CD4-positive, alpha-beta memory T cell (primary cell): Measurements from ENCODE around the gene PHKA1. TPM values are rescaled to one million over a fixed set of nuclear protein-coding genes. Genes with fewer than 3 reads are reported as not detected.
"Not testable (repeated sequence)": the region's sequence is repeated elsewhere in the genome, so short reads cannot be mapped to it uniquely, and the experiment has no call there.

ENCODE experiments used
- CTCF ChIA-PET: fragments of 350-600 bp; sonication (Branson Sonifier 250); formaldehyde crosslinking; loops from one replicate; lab custom pipeline; 2021; ENCODE audit warnings: inconsistent platforms; ENCODE audit not compliant: partially characterized antibody; lab: Charles Lee
- POLR2A ChIA-PET: fragments of 350-600 bp; sonication (Branson Sonifier 250); formaldehyde crosslinking; loops from one replicate; lab custom pipeline; 2021; ENCODE audit not compliant: partially characterized antibody; lab: Charles Lee
- DNase-seq, 5 donors: peaks; one replicate each; pipeline versions ENCODE4 v3.0.0 to v3.0.0-alpha.2; 2020 to 2022; ENCODE audit warnings: mixed read lengths in 1 of 5
- H3K27ac ChIP-seq: one replicate; pipeline ENCODE4 v1.7.0; 2013; ENCODE audit warnings: low read depth, low read length
- H3K27me3 ChIP-seq: 2 replicates; pipeline ENCODE4 v1.7.0; 2013; ENCODE audit warnings: mild to moderate bottlenecking, low read length, moderate library complexity; ENCODE audit not compliant: insufficient read depth
- H3K36me3 ChIP-seq: 2 replicates; pipeline ENCODE4 v1.7.0; 2013; ENCODE audit warnings: mild to moderate bottlenecking, low read length, moderate library complexity; ENCODE audit not compliant: insufficient read depth
- H3K4me1 ChIP-seq: 2 replicates; pipeline ENCODE4 v1.7.0; 2013; ENCODE audit warnings: mild to moderate bottlenecking, low read length, moderate library complexity; ENCODE audit not compliant: insufficient read depth
- H3K4me3 ChIP-seq, 2 donors: one replicate each; pipeline ENCODE4 v1.7.0; 2013; ENCODE audit warnings: low read length in 2 of 2, mild to moderate bottlenecking in 1 of 2
- H3K9me3 ChIP-seq, 2 donors: one replicate each; pipeline ENCODE4 v1.7.0; 2013; ENCODE audit warnings: low read length in 2 of 2, control low read depth in 1 of 2; ENCODE audit not compliant: control insufficient read depth in 1 of 2
- H3K27ac Mint-ChIP-seq, 7 donors: one replicate each; pipeline ENCODE4 v1.8.0; 2020 to 2021; ENCODE audit warnings: mixed read lengths in 7 of 7, mild to moderate bottlenecking in 6 of 7, inconsistent platforms in 3 of 7, moderate library complexity in 3 of 7
- H3K27me3 Mint-ChIP-seq, 2 donors: one replicate each; pipeline ENCODE4 v1.8.0; 2020 to 2021; ENCODE audit warnings: mixed read lengths in 2 of 2
- H3K36me3 Mint-ChIP-seq, 2 donors: one replicate each; pipeline ENCODE4 v1.8.0; 2020 to 2021; ENCODE audit warnings: mixed read lengths in 2 of 2, inconsistent platforms in 1 of 2, mild to moderate bottlenecking in 1 of 2
- H3K4me1 Mint-ChIP-seq, 4 donors: one replicate each; pipeline ENCODE4 v1.8.0; 2020 to 2021; ENCODE audit warnings: mixed read lengths in 4 of 4, mild to moderate bottlenecking in 1 of 4
- H3K4me3 Mint-ChIP-seq, 8 donors: one replicate each; pipeline ENCODE4 v1.8.0; 2020 to 2021; ENCODE audit warnings: mixed read lengths in 8 of 8, mild to moderate bottlenecking in 7 of 8, moderate library complexity in 6 of 8, inconsistent platforms in 3 of 8
- H3K9me3 Mint-ChIP-seq, 8 donors: one replicate each; pipeline ENCODE4 v1.8.0; 2020 to 2021; ENCODE audit warnings: mixed read lengths in 8 of 8, mild to moderate bottlenecking in 5 of 8, inconsistent platforms in 3 of 8, moderate library complexity in 1 of 8
- intact Hi-C: fragments of 100-400 bp; cut with micrococcal nuclease; formaldehyde crosslinking; loops from one replicate; pipeline ENCODE4 v1.15.1; 2023
- polyA plus RNA-seq, 2 donors: library from polyadenylated mRNA; unstranded; fragments of 300-500 nt; fragmentation: Illumina TruSeq; gene quantifications; one replicate each; pipeline ENCODE4 v1.2.3, GENCODE V29; 2021
- total RNA-seq, 2 experiments: library from RNA; stranded (reverse); gene quantifications; one replicate each; pipeline ENCODE4 v1.2.3, GENCODE V29; 2021

The PHKA1 gene
- under 1 TPM; 0.14 to 0.29 TPM for total RNA-seq
- not detected for polyA plus RNA-seq

DNA sequence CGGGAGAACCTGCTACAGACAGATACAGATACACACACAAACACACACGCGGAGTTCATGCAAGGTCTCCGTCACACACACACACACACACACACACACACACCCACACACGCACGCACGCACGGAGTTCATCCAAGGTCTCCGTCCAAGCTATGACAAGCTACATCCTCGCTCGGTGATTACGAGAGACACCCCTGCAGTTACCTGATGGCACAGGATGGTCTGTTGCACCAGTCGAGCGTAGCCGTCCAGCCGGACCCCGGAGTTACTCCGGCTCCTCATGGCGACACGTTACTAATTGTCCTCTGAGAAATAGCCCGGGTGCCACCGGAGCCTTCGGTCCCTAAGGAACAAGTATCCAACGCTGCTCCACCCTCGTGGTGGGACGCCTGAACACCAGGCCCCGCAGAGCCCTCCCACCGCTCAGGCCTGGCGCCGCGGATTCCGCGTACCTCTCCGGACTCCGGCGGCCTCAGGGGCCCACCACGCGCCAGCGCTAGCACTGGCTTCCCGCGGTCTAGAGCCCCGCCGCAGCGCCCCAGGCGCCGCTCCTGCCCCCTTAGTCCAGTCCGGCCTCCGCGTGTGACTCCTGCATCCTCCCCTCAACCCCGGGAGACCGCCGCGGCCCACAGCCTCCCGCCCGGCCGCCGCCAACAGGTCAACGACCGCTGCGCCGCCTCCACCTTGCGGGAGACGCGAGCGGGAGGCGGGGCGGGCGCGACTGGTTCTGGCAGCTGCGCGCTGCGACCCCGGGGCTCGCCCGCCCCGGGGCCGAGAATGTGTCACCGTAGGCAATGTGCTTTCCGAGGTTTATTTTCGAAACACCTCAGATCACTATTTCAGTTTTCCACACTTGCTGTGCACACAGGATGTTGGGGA lies at the start of gene PHKA1:
TSS of gene PHKA1 (minus strand) at position 708 of the 879 bp plus-strand sequence. CDS start at position 282, 426 bp downstream.
- intact Hi-C loops, H3K4me3 ChIP-seq, CTCF ChIA-PET, H3K4me1 Mint-ChIP-seq, H3K27ac ChIP-seq, H3K9me3 ChIP-seq, H3K27me3 Mint-ChIP-seq, H3K27me3 ChIP-seq, H3K4me1 ChIP-seq, H3K27ac Mint-ChIP-seq, H3K36me3 Mint-ChIP-seq, H3K36me3 ChIP-seq, H3K9me3 Mint-ChIP-seq, POLR2A ChIA-PET: not testable (repeated sequence)
- peak within 1 kb of the TSS; percentile 74 to 87 (median 75) for H3K4me3 Mint-ChIP-seq
- peak in 2 of 5 donors; percentile 7 to 13 for DNase-seq

DNA sequence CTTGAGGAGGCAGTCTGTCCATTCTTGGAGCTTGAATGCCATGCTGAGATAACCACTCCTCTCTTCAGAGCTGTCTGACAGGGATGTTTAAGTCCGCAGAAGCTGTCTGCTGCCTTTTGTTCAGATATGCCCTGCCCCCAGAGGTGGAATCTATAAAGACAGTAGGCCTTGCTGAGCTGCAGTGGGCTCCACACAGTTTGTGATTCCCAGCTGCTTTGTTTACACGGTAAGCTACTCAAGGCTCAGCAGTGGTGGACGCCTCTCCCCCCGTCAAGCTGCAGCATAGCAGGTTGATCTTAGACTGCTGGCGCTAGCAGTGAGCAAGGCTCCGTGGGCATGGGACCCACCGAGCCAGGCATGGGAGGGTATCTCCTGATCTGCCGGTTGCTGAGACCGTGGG lies 46.3 kb upstream of the PHKA1 start:
- H3K27me3 Mint-ChIP-seq, H3K4me3 Mint-ChIP-seq, H3K9me3 ChIP-seq, H3K27me3 ChIP-seq, H3K9me3 Mint-ChIP-seq, CTCF ChIA-PET, H3K27ac Mint-ChIP-seq, H3K4me1 ChIP-seq, intact Hi-C loops, POLR2A ChIA-PET, H3K27ac ChIP-seq, DNase-seq, H3K4me3 ChIP-seq, H3K36me3 ChIP-seq, H3K4me1 Mint-ChIP-seq, H3K36me3 Mint-ChIP-seq: not testable (repeated sequence)

- intact Hi-C loops, H3K4me1 ChIP-seq, H3K36me3 ChIP-seq, H3K27me3 Mint-ChIP-seq, H3K4me3 ChIP-seq, H3K27ac ChIP-seq, H3K36me3 Mint-ChIP-seq, H3K27me3 ChIP-seq, DNase-seq, POLR2A ChIA-PET, H3K9me3 ChIP-seq, H3K4me3 Mint-ChIP-seq, H3K27ac Mint-ChIP-seq, H3K9me3 Mint-ChIP-seq, CTCF ChIA-PET, H3K4me1 Mint-ChIP-seq: not testable (repeated sequence)
Observed at GRCh38 chrX:72748545-72748944, 34.4 kb upstream of the PHKA1 start.

DNA sequence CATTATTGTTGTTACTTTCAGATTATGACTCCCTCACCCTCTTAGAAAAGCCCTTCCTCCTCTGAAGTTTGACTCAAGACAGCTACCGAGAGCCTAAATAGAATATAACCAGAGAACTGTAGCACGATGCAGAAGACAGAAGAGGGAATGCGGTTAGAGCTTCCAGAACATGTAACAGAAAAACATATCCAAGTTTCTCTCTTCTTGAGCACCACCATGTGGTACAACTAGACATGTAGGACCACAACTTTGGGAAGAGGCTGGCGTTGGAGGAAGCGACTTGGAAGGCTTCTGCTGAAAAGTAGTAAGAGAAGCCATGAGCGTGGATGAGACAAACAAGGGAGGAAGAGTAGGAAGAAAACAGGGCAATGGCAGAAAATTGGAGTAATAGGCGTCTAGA lies 31.4 kb upstream of the PHKA1 start:
- POLR2A ChIA-PET, H3K4me3 ChIP-seq, H3K9me3 ChIP-seq, H3K4me1 ChIP-seq, CTCF ChIA-PET, H3K27me3 ChIP-seq, H3K27ac Mint-ChIP-seq, H3K4me1 Mint-ChIP-seq, H3K36me3 Mint-ChIP-seq, DNase-seq, H3K27me3 Mint-ChIP-seq, H3K27ac ChIP-seq, H3K4me3 Mint-ChIP-seq, H3K9me3 Mint-ChIP-seq, H3K36me3 ChIP-seq, intact Hi-C loops: not testable (repeated sequence)

- H3K36me3 ChIP-seq, result no peaks in the 10 kb centered on the region
- no peaks in the 10 kb centered on the region for H3K4me1 ChIP-seq
- H3K4me1 Mint-ChIP-seq, result no peaks in the 10 kb centered on the region
- no peak overlapping the region for H3K4me3 ChIP-seq
- no peak overlapping the region for H3K27ac Mint-ChIP-seq
- H3K27ac ChIP-seq, result no peak overlapping the region
- H3K9me3 Mint-ChIP-seq, result peaks cover 0 to 5% (median 0%) of the 10 kb centered on the region in 8 donors
- ChIA-PET CTCF (no interaction called here), POLR2A (no interaction called here)
- no peaks in the 10 kb centered on the region for H3K27me3 ChIP-seq
- peaks cover 16 to 19% of the 10 kb centered on the region in 2 donors for H3K27me3 Mint-ChIP-seq
- DNase-seq, result no peak
- H3K9me3 ChIP-seq, result no peaks in the 10 kb centered on the region
- intact Hi-C loops, result no loop called here
- H3K36me3 Mint-ChIP-seq, result no peaks in the 10 kb centered on the region
- no peak overlapping the region for H3K4me3 Mint-ChIP-seq
Observed at GRCh38 chrX:72735561-72735960, 21.5 kb upstream of the PHKA1 start.

DNA sequence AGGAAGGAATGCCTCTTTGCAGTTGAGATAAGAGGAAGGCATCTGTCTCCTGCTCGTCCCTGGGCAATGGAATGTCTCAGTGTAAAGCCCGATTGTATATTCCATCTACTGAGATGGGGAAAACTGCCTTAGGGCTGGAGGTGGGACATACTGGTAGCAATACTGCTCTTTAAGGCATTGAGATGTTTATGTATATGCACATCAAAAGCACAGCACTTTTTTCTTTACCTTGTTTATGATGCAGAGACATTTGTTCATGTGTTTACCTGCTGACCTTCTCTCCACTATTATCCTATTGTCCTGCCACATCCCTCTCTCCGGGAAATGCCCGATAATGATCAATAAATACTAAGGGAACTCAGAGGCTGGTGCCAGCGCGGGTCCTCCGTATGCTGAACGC lies 19.5 kb upstream of the PHKA1 start:
- H3K27me3 ChIP-seq, H3K27ac Mint-ChIP-seq, H3K9me3 Mint-ChIP-seq, H3K27ac ChIP-seq, intact Hi-C loops, H3K4me3 Mint-ChIP-seq, DNase-seq, H3K4me1 Mint-ChIP-seq, H3K36me3 ChIP-seq, POLR2A ChIA-PET, H3K4me3 ChIP-seq, CTCF ChIA-PET, H3K36me3 Mint-ChIP-seq, H3K4me1 ChIP-seq, H3K9me3 ChIP-seq: not testable (repeated sequence)
- H3K27me3 Mint-ChIP-seq, result peaks cover 14 to 22% of the 10 kb centered on the region in 2 donors

GRCh38 chrX:72727846-72728245 lies 13.7 kb upstream of the PHKA1 start:
- no peaks in the 10 kb centered on the region for H3K36me3 ChIP-seq
- ChIA-PET POLR2A (no interaction called here), CTCF (no interaction called here)
- no peaks in the 10 kb centered on the region for H3K27me3 ChIP-seq
- H3K27ac Mint-ChIP-seq, result no peak overlapping the region
- H3K9me3 ChIP-seq, result no peaks in the 10 kb centered on the region
- intact Hi-C loops, result no loop called here
- H3K4me3 ChIP-seq, result no peak overlapping the region
- no peak overlapping the region for H3K27ac ChIP-seq
- H3K4me1 ChIP-seq, result no peaks in the 10 kb centered on the region
- no peaks in the 10 kb centered on the region for H3K36me3 Mint-ChIP-seq
- H3K27me3 Mint-ChIP-seq, result peaks cover 6 to 7% of the 10 kb centered on the region in 2 donors
- H3K4me1 Mint-ChIP-seq, result no peaks in the 10 kb centered on the region
- H3K9me3 Mint-ChIP-seq, result peaks cover 0 to 2% (median 0%) of the 10 kb centered on the region in 8 donors
- no peak for DNase-seq
- no peak overlapping the region for H3K4me3 Mint-ChIP-seq
